Upper lobe of left lung (tissue), 4 donors: ENCODE results near the gene ACTR2.
"Not testable (repeated sequence)": the region's sequence is repeated elsewhere in the genome, so short reads cannot be mapped to it uniquely, and the experiment has no call there.

Experiments used
- CTCF ChIP-seq, 6 experiments: fragments of 450-650 bp in 4 of 6; fragments of 200-600 bp in 2 of 6; sonication (generic) in 2 of 6; IDR thresholded peaks; one replicate each; pipeline ENCODE4 v1.5.1; 2016 to 2019; ENCODE audit warnings: antibody characterized with exemption in 6 of 6
- EP300 ChIP-seq, 4 donors: sonication (generic); formaldehyde crosslinking; IDR thresholded peaks; one replicate each; pipeline ENCODE4 v1.5.1; 2017; ENCODE audit warnings: antibody characterized with exemption in 4 of 4, control low read depth in 2 of 4
- POLR2A ChIP-seq, 4 donors: fragments of 450-650 bp; IDR thresholded peaks; one replicate each; pipeline ENCODE4 v1.5.1; 2016 to 2017; ENCODE audit warnings: antibody characterized with exemption in 4 of 4, mild to moderate bottlenecking in 2 of 4
- POLR2AphosphoS5 ChIP-seq, 2 donors: sonication (generic); formaldehyde crosslinking; IDR thresholded peaks; one replicate each; pipeline ENCODE4 v1.5.1; 2017; ENCODE audit warnings: antibody characterized with exemption in 2 of 2

- TF ChIP-seq EP300, CTCF, POLR2AphosphoS5, POLR2A (IDR thresholded peaks at IDR 0.05): not testable (repeated sequence)
These were observed 89.7 kb downstream of the ACTR2 start for GRCh38 chr2:65317351-65317750.
